DND-41 (cell line): ENCODE measurements around the gene HEXIM1.

ENCODE experiments used
- ATAC-seq: fragments of 200-7000 bp; cut with Tn5 transposase; 3 replicates; pipeline ENCODE4 v1.9.1; 2021; ENCODE audit warnings: low read depth; ENCODE audit not compliant: insufficient read depth
- DNase-seq: peaks from one replicate; pipeline ENCODE4 v3.0.0-alpha.2; 2020
- H2AFZ ChIP-seq: 2 replicates; pipeline ENCODE4 v1.6.0; 2012; ENCODE audit warnings: low read depth, low read length
- H3K27ac ChIP-seq: 2 replicates; pipeline ENCODE4 v1.5.1; 2012; ENCODE audit warnings: low read length, inconsistent platforms
- H3K27me3 ChIP-seq: fragments of 200-600 bp; sonication (generic); 2 replicates; pipeline ENCODE4 v1.6.0; 2012; ENCODE audit warnings: low read length, mild to moderate bottlenecking, inconsistent platforms; ENCODE audit not compliant: insufficient read depth, poor library complexity
- H3K36me3 ChIP-seq: 2 replicates; pipeline ENCODE4 v1.5.1; 2012; ENCODE audit warnings: low read length, inconsistent platforms; ENCODE audit not compliant: insufficient read depth
- H3K4me1 ChIP-seq: 2 replicates; pipeline ENCODE4 v1.5.1; 2012; ENCODE audit warnings: mild to moderate bottlenecking, low read length; ENCODE audit not compliant: insufficient read depth
- H3K4me2 ChIP-seq: 2 replicates; pipeline ENCODE4 v1.6.0; 2012; ENCODE audit warnings: mild to moderate bottlenecking, moderate library complexity, low read length, inconsistent platforms; ENCODE audit not compliant: insufficient read depth
- H3K4me3 ChIP-seq, 2 experiments: fragments of 200-600 bp in 1 of 2; shearing (Covaris generic) in 1 of 2; 2 replicates each; pipeline ENCODE4 v1.5.1; 2012 to 2016; ENCODE audit warnings: inconsistent platforms in 2 of 2, low read length in 2 of 2, mild to moderate bottlenecking in 2 of 2, low read depth in 1 of 2, moderate library complexity in 1 of 2
- H3K79me2 ChIP-seq: 2 replicates; pipeline ENCODE4 v1.6.0; 2012; ENCODE audit warnings: low read length, inconsistent platforms; ENCODE audit not compliant: insufficient read depth
- H3K9ac ChIP-seq: 2 replicates; pipeline ENCODE4 v1.6.0; 2012; ENCODE audit warnings: low read depth, mild to moderate bottlenecking, inconsistent platforms, low read length, moderate library complexity
- H3K9me3 ChIP-seq: 2 replicates; pipeline ENCODE4 v1.5.1; 2012; ENCODE audit warnings: low read length, moderate library complexity, mild to moderate bottlenecking, inconsistent platforms; ENCODE audit not compliant: insufficient read depth, severe bottlenecking
- H4K20me1 ChIP-seq: 2 replicates; pipeline ENCODE4 v1.6.0; 2012; ENCODE audit warnings: low read length; ENCODE audit not compliant: insufficient read depth
- CTCF ChIP-seq: IDR thresholded peaks from 2 replicates; pipeline ENCODE4 v1.5.1; 2012; ENCODE audit warnings: borderline replicate concordance, low read length, moderate library complexity, mild to moderate bottlenecking; ENCODE audit not compliant: poor library complexity, severe bottlenecking; ENCODE audit errors: extremely low read depth
- EZH2 ChIP-seq: IDR thresholded peaks from 3 replicates; pipeline ENCODE4 v1.6.1; 2012; ENCODE audit warnings: borderline replicate concordance, low read depth, mild to moderate bottlenecking, moderate library complexity, low read length, inconsistent platforms; ENCODE audit not compliant: severe bottlenecking

The HEXIM1 gene

GRCh38 chr17:45175759-45176115 lies 27.5 kb downstream of the HEXIM1 start:
- Histone ChIP-seq H3K4me1 (peaks cover 24% of the 10 kb centered on the region), H3K27me3 (no peaks in the 10 kb centered on the region), H3K9ac (no peak overlapping the region), H3K4me3 (no peak overlapping the region), H3K9me3 (no peaks in the 10 kb centered on the region), H3K27ac (no peak overlapping the region), H3K36me3 (no peaks in the 10 kb centered on the region), H3K4me2 (no peak overlapping the region), H4K20me1 (no peaks in the 10 kb centered on the region), H2AFZ (no peak overlapping the region; the same call in 1 of the 2 replicates), H3K79me2 (no peaks in the 10 kb centered on the region)
- TF ChIP-seq EZH2 (no peak), CTCF (no peak)
- ATAC-seq (no peak), DNase-seq (no peak)

- no peaks in the 10 kb centered on the region for H3K9me3 ChIP-seq
- H3K27ac ChIP-seq = no peak overlapping the region
- ATAC-seq = no peak
- H2AFZ ChIP-seq = no peak overlapping the region
- no peak overlapping the region for H3K4me3 ChIP-seq
- TF ChIP-seq CTCF (no peak), EZH2 (no peak)
- no peaks in the 10 kb centered on the region for H3K36me3 ChIP-seq
- H4K20me1 ChIP-seq = no peaks in the 10 kb centered on the region
- no peak overlapping the region for H3K9ac ChIP-seq
- no peak overlapping the region for H3K4me2 ChIP-seq
- no peak for DNase-seq
- no peaks in the 10 kb centered on the region for H3K79me2 ChIP-seq
- peaks cover 12% of the 10 kb centered on the region for H3K4me1 ChIP-seq
- no peaks in the 10 kb centered on the region for H3K27me3 ChIP-seq
These were observed 29.3 kb downstream of the HEXIM1 start for GRCh38 chr17:45177563-45177962.

- H3K9ac ChIP-seq = no peak overlapping the region
- H3K4me1 ChIP-seq = no peaks in the 10 kb centered on the region
- H3K36me3 ChIP-seq = no peaks in the 10 kb centered on the region
- no peak overlapping the region for H2AFZ ChIP-seq
- H4K20me1 ChIP-seq = no peaks in the 10 kb centered on the region
- H3K4me2 ChIP-seq = no peak overlapping the region
- no peak overlapping the region for H3K27ac ChIP-seq
- no peak for ATAC-seq
- no peaks in the 10 kb centered on the region for H3K79me2 ChIP-seq
- DNase-seq = no peak
- H3K4me3 ChIP-seq = no peak overlapping the region
- no peaks in the 10 kb centered on the region for H3K9me3 ChIP-seq
- no peaks in the 10 kb centered on the region for H3K27me3 ChIP-seq
- TF ChIP-seq CTCF = no peak
- TF ChIP-seq EZH2 = no peak
These were observed 35.9 kb downstream of the HEXIM1 start for GRCh38 chr17:45184144-45184543.

DNA sequence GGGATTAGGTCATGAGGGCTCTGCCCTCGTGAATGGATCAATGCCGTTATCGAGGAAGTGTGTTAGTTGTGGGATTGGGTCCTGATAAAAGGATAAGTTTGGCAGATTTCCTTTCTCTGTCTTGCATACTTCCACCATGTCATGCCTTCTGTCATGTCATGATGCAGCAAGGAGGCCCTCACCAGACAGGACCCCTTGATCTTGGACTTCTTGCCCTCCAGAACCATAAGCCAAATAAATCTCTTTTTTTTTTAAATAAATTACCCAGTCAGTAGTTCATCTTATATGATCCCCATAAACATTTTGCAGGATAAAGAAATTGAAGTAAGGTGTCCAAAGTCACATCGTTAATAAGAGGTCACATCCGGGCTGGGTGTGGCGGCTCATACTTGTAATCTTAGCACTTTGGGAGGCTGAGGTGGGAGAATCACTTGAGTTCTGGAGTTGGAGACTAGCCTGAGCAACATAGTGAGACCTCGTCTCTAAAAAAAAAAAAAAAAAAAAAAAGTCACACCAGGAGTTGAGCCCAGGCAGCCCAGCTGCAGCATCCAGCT lies 38.6 kb downstream of the HEXIM1 start:
- Histone ChIP-seq H3K36me3 (no peaks in the 10 kb centered on the region), H3K4me3 (no peak overlapping the region)
- no peak for TF ChIP-seq CTCF
- no peak for TF ChIP-seq EZH2

More for the DNA sequence above, 38.6 kb downstream of the HEXIM1 start:
- no peak overlapping the region for H3K9ac ChIP-seq
- no peak overlapping the region for H3K4me2 ChIP-seq
- H3K9me3 ChIP-seq = no peaks in the 10 kb centered on the region
- DNase-seq = no peak
- no peaks in the 10 kb centered on the region for H3K79me2 ChIP-seq
- H3K4me1 ChIP-seq = no peaks in the 10 kb centered on the region
- ATAC-seq = no peak
- no peak overlapping the region for H3K27ac ChIP-seq
- no peaks in the 10 kb centered on the region for H3K27me3 ChIP-seq
- no peak overlapping the region for H2AFZ ChIP-seq
- H4K20me1 ChIP-seq = no peaks in the 10 kb centered on the region
